Mucosa of gallbladder (tissue), 1 donor: Measurements from ENCODE around the gene KDM4C. TPM values are rescaled to one million over a fixed set of nuclear protein-coding genes. Genes with fewer than 3 reads are reported as not detected.
A peak's percentile ranks its signal among the peaks of the same experiment; 100 is the strongest.
"Not testable (repeated sequence)": the region's sequence is repeated elsewhere in the genome, so short reads cannot be mapped to it uniquely, and the experiment has no call there.

Source experiments
- DNase-seq: peaks from one replicate; pipeline ENCODE4 v3.0.0-alpha.2; 2020; ENCODE audit warnings: low spot score
- total RNA-seq: library from RNA; stranded (reverse); gene quantifications from one replicate; pipeline ENCODE4 v1.2.1, GENCODE V29; 2021
- donor health status: DM: no; HTN: no; CAD: no.

Gene KDM4C
- total RNA-seq, 1 donor from 2014 or later = 43.1 TPM

DNA sequence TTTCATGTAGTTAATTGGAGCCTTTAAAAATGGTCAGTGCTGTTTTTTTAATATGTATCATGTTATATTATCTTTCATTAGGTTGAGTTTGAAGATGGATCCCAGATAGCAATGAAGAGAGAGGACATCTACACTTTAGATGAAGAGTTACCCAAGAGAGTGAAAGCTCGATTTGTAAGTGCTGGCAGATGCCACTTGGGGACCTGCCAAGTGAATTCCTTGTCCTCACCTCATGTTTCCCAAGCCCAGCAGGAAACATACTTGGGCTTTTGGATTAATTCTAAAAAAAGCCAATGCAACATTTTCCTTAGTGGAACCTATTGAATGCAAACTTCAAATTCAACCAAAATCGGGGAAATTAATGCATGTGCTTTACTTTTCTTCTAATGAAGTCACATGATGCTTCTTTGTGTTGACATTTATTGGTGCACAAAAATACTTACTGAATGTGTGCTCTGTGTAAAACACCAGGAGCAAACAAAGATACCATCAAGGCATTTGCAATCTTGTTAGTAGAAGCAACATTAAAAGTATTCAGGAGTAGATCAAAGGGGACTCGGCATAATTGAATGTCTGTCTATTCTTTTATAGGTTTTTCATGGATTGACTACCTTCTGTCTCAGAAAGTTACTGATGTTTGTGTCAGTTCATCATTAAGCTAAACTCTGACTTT lies 412.1 kb downstream of the KDM4C start:
- no peak for DNase-seq

DNA sequence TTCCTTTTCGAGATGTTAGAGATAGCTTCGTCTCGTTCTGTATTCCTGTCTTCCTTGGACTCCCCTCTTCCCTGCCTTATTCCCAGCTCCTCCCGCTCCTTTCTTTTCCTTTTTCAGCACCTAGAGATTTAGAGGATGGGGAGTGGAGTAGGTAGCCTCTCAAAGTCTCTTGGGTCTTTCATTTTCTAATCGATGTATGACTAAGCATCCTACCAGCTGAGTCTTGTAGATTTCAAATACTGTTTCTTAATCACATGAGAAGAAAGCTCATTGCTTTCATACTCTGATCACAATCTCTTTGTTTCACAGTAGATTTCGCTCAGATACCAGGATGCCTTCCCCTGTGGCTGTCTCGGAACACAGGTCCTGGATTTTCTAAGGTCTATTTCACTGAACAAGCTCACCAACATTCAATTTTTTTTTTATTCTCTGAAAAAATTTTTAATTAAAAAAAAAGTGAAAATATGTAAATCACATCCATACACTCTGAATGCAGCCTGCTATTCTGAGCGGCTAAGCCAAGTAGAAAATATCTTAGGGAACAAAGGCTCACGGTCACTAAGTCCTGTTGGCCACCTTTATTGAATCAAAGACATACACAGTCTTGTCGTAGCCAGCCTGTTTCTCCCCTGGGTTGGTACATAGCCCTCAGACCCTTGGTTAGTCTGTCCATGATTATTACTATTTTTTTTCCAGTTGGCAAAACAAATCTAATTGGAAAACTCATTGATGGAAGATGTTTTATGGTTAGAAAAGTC lies 413.8 kb downstream of the KDM4C start:
- no peak for DNase-seq

DNA sequence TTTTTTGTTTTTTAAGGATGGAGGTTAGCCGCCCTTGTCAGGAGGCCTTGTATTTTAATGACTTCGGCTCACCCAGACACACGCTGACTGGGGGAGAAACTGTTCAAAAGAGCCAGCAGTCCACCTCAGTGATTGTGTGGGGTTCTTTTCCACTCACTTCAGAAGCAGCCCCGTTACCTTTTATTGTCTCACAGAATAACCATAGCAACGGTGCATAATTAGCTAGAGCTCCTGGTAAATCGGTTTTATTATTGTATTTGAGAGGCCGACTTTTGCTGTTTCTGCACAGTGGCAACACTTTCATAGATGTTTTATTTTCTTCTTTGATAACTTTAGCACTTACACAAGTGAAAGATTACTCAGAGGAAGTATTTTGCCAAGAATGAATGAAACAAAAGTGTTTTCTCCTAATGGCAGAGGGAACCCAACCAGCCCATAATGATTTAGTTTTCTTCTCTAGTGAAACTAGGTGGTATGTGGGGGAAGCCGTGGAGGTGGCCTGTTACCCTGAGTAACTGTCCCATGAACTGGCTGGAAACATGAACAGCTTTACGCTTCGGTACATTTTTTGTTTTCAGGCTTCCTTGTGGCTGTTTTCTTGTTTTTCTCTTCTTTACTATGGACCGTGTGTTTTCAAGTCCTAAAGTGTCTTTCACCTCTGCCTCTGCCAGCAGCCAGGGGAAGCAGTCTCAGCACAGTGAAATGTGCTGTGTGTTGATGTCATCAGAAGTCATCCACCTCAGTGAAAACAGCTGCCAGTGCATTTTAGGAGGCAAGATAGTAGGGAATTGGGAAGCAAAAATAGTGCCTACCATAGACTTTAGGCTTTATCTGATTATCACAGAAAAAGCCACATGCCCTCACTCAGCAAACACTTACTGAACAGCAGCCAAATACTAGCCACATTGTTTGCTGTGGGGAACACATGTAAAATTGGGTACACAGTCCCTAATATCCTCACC lies 414.7 kb downstream of the KDM4C start:
- no peak for DNase-seq

- no peak for DNase-seq
Measured at GRCh38 chr9:7173139-7173538, 415.4 kb downstream of the KDM4C start.

GRCh38 chr9:7174301-7174700 lies 416.5 kb downstream of the KDM4C start:
- DNase-seq = no peak

DNA sequence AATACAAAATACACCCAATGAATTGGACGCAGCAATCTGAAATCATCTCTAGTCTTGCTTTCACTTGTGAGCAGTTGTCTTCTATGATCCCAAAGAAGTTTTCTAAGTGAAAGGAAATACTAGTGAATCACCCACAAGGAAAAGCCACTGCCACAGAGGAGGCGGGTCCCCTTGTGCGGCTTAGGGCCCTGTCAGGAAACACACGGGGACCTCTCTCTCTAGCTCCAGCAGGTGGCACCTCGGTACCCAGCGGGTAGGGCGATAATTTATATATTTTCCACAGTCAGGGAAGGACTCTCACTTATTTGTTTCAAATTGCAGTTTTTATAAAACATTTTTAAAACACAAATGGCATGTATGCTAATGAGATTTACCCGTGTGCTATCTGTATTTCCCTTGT lies 417.1 kb downstream of the KDM4C start:
- DNase-seq = no peak

GRCh38 chr9:7176561-7176960 lies 418.8 kb downstream of the KDM4C start:
- no peak for DNase-seq

DNA sequence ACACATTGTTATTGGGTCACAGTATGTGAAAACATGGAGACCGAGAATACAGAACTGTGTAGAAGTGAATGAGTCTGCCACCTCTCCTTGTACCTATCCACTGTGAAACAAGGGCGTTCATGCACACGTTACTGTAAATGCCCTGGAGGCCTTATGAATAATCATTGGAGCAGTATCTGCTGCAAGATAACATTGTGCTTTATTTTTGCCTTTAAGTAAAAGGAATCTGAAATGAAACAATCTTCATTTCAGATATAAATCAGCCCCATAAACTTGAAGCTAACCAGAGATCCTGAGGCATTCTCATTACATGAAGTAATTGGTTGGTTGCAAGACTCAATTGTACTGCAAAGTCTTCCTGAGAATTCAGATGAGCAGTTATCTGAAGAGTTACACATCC lies 419.6 kb downstream of the KDM4C start:
- no peak for DNase-seq

GRCh38 chr9:7178729-7179128 lies 421.0 kb downstream of the KDM4C start:
- no peak for DNase-seq

- no peak for DNase-seq
Measured at GRCh38 chr9:7180247-7180646, 422.5 kb downstream of the KDM4C start.

DNA sequence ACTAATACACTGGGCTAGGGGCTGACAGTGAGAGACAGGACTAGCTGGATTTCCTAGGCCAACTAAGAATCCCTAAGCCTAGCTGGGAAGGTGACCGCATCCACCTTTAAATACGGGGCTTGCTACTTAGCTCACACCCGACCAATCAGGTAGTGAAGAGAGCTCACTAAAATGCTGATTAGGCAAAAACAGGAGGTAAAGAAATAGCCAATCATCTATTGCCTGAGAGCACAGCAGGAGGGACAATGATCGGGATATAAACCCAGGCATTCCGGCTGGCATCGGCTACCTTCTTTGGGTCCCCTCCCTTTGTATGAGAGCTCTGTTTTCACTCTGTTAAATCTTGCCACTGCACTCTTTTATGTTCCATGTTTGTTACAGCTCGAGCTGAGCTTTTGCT lies 425.4 kb downstream of the KDM4C start:
- DNase-seq = not testable (repeated sequence)

- DNase-seq = peak; percentile 12
Measured at GRCh38 chr9:7185612-7186011, 427.8 kb downstream of the KDM4C start.

- no peak for DNase-seq
Measured at GRCh38 chr9:7186175-7186574, 428.4 kb downstream of the KDM4C start.

- no peak for DNase-seq
Measured at GRCh38 chr9:7192266-7192665, 434.5 kb downstream of the KDM4C start.

- DNase-seq = no peak
Measured at GRCh38 chr9:7195526-7195925, 437.8 kb downstream of the KDM4C start.

DNA sequence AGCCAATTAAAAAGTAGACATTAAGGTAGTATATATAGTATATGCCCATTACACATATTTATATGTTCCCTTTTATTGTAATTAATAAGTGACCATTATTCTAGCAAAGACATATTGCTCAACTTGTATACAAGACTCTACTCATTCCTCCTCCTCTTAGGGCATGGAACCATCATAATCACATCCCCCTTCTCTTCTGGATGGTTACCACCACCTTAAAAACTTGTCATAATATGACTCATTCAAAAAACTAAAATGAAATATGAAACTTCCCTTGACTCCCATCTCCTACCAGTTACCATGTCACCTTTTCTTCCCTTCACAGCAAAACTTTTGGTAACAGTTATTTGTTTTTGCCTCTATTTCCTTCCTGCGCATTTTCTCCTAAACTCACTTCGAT lies 438.7 kb downstream of the KDM4C start:
- no peak for DNase-seq

DNA sequence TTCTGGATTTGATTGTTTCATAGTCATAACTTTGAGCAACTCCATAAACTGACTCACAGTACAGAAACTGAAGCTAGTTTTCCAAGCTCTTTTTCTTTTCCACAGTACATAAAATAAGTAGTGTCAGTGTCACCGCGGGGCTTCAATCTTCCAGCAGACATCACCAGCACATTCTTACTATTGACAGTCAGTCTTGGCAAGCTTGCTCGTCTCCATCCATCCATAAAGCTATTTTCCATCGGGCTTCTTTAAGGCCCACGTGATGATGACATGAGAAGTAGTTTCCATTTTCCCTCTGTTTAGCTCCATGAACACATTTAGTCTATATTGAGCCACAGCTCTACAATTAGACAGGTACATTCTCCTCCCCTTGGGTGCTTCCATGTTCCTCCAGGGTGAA lies 443.4 kb downstream of the KDM4C start:
- no peak for DNase-seq

- no peak for DNase-seq
Measured at GRCh38 chr9:7205806-7206205, 448.0 kb downstream of the KDM4C start.

- DNase-seq = no peak
Measured at GRCh38 chr9:7206221-7206758, 448.5 kb downstream of the KDM4C start.

DNA sequence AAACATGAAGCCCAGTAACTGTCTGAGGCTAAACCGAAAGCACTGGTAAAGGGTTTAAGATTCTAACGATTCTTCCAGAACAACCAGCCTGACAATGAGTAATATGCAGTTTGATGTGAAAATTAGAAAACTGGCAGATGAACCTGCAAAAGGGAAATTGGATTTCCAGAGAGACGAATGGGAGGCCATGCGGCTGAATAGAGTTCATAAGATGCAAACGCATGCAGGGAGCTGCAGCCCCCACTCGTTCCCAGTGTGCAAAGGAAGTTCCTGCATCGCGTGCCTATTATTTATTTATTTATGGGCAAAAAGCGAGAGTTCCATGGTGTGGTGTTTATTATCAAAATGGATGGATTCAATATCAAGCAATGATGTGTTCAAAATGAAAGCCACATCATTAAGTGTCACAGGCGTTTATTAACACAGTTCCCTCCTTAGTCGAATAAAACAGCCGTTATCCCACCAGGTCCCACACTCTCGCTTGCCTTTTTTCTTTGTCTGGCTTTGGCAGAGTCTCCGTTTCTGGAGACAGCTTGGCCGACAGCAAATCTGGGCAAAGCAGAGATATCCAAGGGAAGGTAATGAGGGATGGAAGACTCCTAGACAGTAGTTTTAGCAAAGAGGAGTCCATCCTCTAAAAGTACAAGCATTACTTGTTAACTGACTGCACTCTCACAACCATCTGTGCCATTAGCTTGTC lies 451.4 kb downstream of the KDM4C start:
- DNase-seq = no peak

DNA sequence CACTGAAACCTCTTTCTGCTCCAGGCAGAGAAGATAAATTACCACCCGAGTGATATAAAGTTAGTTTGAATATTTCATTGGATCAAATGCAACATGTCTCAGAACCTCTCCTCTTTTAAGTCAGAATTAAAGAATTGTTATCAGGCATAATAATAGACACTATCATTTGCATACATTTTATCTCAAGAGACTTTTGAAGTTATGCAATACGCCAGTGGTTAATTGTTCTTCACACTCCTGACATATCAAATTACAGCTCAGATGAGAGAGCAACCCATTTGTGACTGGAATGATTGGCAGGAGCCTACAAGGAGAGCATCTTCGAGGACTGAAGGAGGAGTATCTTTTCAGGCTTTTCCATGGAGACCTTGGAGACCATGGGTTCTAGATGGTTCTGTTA lies 452.2 kb downstream of the KDM4C start:
- DNase-seq = no peak
